Measurements from ENCODE around the gene ACTL10.

Gene ACTL10

DNA sequence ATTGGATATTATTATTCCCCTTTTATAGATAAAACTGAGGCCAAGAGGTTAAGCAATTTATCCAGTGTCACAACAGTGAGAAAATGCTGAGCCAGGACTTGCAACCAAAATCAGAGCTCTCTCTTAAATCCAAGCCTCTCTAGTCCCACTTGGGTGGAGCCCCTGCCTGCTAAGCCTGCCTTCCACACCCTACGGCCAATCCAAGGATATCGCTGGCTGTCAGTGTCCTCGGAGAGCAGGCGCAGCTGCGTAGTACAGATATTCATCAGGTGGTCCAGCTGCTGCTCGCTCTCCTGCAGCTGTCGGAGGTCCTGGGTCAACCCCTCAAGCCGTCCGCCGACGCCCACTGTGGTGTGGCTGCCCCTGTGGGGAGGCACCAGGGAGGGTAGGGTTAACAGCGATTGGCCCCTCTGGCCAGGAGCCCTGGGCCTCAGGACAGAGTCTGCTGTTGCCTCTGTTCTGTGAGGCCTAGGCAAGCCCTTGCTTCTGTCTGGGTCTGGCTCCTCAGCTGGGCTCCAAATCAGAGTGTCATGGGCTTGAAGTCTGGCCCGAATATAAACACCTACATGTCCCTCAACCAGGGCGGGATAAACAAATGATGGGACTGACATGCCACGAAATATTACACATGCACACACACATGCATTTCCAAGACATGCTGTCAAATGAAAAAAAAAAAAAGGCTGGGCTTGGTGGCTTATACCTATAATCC, 11.4 kb downstream of the ACTL10 start:
- DNase-seq (ENCODE audit: low spot score): no peak

DNA sequence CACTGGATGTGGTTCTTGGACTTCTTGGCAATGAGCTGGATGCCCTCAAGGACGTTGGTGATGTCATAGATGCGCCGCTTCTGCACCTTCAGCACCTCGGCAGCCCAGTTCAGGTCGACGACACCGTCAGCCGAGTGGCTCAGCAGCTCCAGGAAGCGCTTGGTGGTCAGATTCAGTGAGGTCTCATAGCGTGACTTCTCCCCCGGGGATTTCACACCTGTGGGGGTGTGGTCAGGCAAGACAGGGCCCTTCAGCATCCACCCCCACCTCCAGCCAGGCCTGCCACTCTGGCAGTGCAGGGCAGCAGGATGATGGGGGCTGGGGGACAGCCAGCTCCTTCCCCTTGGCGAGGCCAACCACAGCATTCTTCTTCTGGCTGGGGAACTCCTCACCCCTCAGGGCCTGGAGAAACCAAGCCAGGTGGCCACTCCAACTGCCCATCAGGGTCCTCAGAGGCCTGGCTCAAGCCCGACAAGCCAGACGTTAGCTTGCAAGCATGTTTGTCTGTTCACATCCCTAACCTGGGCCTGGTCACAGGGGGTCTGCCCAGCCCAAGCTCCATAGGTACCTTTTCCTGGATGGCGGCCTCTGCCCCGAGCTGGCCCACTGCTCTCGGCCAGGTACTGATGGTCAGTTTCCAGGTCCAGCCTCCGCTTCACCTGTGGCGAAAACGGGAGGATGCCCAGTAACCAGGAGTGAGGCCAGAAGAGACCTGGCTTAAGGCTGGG, 13.2 kb downstream of the ACTL10 start:
- no peak for DNase-seq (ENCODE audit: low spot score)

DNA sequence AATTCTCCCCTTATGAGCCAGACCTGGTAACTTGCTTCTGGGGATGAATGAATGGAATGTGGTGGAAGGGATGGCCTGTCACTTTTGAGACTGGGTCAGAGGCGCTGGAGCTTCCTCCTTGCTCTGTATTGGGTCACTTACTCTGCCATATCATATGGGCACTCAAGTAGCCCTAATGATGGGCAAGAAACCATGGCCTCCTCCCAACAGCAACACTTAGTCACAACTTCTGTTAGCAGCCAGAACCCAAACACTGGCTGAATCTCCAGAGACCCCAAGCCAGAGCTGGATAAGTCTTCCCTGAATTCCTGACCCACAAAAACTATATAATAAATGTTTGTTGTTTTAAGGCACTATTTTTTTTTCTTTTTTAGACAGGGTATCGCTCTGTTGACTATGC, 13.9 kb downstream of the ACTL10 start:
- DNase-seq (ENCODE audit: low spot score): peak; percentile 71

DNA sequence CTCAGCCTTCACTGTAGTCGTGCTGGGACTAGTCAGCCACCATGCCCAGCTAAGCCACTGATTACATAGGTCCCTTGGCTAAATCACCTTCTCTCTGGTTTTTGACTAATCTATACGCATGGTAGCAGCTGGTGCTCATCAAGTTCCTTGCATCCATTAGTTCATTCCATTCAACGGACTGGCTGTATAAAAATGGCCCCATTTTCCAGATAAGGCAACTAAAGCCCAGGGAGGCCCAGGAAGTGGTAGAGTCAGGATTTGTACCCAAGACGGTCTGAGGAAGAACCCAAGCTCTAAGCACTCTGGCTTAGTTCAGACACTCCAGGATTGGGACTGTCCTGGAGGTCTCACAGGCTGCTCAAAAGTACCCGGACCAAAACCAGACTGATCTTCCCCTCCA, 14.5 kb downstream of the ACTL10 start:
- DNase-seq (ENCODE audit: low spot score): no peak

DNA sequence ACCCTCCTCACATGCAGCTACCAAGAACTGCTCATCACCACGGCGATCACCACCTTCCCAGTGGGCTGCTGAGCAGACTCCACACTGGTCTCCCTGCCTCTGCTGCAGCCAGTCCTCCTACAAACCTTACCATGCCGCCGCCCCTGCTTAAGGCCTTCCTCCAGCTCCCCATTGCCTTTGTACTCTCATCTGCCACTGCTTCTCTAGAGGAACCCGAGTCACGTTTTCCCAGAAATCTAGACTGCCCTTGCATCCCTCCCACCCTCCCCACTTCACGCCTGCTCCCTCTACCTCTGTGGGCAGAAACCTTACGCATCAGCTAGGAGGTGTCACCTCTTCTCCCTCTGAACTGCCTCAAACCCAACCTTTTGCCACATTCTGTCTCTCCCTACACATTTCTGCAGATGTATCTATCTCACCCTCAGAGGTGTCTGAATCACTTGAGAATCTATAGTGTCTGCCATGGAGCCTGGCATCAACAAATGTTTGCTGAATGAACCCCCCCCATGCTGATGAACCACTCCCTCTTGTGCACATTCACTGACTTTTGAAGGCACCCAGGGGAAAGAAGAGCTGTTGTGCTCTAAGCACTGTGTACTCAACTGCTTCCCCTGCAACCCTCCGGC, 15.1 kb downstream of the ACTL10 start:
- DNase-seq (ENCODE audit: low spot score): no peak

DNA sequence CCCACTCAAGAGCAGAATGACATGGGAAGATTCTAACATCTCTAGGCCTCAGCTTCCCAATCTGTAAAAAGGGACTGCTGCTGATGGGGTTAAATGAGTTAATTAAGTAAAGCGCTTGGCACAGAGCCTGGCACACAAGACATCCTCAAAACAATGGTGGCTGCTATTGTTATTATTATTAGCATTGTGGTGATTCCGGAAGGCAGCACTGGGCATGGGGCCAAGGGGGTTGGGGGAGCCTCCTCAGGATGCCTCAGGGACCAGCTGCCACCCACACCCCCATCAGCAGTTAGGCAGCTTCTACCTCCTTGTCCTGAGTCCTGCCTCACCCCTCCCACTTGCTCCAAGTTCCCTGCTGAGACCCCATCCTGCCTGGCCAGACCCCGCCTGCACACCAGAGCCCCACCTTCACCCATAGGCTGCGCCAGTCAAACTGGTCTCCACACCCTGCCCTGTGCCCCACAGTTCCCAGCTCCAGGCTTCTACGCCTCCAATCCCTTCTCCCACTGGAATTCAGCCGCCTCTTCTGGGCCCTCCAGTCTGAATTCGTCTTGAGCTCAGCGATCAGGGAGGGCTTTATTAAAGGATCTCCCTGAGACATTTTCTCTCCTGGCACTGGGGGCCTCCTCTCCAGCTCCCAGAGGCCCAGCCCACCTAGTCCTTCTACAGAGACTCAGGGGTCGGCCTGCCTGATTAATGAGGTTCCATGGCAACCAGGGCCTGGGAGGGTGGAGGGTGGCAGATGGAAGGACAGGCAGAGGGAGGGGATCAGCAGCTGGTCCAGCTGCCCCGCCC, 18.0 kb downstream of the ACTL10 start:
- no peak for DNase-seq (ENCODE audit: low spot score)

DNA sequence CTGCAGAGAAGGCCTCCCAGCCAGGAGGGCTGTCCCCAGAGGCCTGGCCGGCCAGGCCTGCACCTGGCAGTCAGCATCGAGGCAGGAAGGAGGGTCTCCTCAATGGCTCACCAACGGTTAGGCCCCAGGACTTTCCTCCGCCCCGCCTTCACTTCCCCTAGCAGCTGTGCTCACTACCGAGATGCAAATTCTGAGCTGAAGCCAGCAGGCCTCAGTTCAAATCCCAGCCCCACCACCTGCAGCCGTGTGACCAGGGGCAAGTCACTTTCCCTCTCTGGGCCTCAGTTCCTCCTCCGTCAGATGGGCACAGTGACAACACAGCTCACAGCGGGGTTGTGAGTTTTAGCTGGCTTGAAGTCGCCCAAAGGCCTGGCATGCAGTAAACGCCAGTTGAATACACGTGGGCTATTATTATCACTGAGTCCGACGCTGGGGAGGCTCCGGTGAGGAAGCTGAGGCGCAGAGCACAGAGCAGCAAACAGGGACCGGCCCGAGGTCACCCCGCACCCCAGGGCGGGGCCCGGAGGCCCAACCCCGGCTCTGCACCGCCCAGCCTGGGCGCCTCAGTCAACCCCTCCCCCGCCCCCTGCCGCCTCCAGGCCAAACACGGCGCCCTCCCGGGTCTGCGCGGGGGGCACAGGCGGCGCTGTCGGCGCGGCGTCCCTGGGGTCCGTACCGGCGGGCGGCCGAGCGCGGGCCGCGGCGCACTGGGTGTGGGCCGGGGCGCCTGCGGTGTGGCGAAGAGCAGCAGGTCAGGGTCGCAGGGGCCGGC, 18.8 kb downstream of the ACTL10 start:
- DNase-seq (ENCODE audit: low spot score): peak; percentile 43

DNA sequence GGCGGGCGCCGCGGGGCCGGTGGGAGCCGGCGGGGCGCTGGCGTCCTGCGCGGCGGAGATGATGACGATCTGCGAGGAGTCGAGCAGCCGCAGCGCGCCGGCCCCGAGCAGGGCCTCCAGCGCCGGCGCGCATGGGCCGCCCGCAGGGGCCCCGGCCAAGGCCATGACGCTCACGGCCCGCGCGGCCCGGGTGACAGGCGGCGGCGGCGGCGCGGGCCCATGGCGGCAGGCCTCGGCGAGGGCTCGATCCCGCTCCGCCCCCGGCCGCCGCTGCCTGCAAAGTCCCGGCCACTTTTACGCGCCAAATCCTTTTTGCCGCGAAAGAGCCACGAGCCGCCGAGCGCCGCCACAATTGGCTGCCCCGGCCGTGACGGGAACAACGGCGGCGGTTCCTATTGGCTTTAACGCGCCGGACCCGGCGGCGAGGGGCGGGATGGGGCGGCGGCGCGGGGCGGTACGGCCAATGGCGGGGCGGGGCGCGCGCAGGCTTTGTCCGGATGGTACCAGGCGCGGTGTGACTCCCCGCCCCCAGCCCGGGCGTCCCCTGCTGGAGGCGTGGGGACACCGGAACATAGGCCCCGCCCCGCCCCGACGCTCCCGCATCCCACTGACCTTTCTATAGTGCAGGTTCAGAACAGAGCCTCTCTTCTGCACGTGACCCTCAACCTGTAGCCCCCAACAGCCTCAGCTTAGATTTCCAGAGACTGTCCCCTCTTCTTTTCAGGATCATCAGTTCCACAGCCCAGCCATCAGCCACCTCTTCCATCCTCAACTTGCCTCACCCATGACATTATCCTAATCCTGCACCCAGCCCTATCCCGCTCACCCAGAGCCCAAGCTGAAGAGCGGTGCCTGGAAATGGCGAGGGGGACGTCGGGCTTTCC, 19.6 kb downstream of the ACTL10 start, which contains the start of gene E2F1:
Gene E2F1 (minus strand): TSS at position 286 of the 884 bp plus-strand sequence. CDS start 121 bp downstream, at position 165.
- DNase-seq (ENCODE audit: low spot score): peak; percentile 99

DNA sequence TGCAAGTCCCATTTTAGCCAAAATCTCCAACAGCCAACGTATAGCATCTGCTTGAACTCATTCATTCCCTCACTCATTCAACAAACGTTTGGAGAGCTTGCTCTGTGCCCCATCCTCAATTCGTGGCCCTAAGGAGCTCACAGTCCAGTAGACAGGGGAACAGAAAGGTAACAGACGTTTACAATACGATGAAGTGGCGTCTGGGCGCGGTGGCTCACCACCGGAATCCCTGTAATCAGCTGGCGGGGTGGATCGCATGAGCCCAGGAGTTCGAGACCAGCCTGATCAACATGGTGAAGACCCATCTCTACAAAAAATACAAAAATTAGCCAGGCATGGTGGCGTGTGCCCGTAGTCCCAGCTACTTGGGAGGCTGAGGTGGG, 20.2 kb downstream of the ACTL10 start:
- DNase-seq (ENCODE audit: low spot score): no peak

DNA sequence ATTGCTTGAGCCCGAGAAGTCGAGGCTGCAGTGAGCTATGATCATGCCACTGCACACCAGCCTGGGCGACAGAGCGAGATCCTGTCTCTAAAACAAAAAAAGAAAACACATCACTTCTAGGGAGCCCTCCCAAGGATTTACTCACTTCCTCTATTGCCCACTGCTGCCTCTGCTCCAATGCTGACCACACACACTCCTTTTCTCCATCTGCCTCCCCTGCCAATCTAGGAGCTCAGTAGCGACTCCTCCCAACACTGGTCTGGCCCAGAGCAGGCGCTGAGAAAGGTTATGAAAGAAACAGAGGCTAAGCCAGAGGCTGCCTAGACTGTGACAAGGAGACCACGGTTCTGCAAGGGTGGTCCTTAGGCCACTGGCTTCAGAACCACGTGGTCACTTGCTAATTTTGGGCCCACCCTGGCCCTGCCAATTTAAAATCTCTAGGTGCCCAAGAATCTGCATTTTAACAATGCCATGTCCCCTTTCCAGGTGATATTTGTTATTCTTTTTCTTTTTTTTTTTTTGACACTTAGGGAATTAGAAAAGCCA, 20.7 kb downstream of the ACTL10 start:
- no peak for DNase-seq (ENCODE audit: low spot score)

DNA sequence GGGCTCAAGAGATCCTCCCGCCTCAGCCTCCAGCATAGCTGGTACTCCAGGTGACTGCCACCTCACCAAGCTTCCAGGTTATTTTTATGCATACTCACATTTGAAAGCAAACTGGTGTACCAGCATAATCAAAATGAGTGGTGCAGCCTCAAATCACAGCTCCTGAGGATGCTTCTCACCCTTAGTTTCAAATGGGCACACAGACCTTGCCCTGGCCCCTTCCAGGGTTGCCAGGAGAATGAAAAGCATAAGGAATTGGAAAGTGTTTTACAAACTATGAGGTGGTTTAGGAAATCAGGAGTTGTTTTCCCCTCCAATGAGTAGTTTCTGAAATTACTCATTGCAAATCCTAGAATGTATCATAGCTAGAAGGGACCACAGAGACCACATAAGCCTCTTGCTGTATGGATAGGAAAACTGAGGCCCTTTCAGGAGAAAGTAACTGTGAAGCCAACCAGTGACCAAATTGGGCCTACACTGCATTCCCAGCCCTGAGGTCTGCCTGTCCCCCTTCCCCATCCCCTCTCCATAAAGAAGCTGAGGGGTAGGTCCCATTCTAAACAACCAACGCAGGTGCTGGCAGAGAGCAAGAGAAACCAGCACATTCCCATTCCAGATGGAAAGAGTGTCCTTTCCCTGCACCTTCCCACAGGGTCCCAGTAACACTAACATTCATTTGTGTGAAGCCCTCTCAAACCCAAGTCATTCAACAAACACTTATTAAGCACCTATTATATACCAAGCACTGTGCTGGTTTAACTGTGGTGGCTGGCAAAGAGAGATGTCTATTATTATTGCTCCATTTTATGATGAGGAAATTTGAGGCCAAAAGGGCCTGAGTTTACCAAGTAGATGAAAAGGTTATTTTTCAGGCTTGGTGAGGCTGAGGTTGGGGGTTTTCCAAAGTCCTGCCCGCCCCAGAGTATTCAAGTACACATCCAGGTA, 21.5 kb downstream of the ACTL10 start:
- no peak for DNase-seq (ENCODE audit: low spot score)

DNA sequence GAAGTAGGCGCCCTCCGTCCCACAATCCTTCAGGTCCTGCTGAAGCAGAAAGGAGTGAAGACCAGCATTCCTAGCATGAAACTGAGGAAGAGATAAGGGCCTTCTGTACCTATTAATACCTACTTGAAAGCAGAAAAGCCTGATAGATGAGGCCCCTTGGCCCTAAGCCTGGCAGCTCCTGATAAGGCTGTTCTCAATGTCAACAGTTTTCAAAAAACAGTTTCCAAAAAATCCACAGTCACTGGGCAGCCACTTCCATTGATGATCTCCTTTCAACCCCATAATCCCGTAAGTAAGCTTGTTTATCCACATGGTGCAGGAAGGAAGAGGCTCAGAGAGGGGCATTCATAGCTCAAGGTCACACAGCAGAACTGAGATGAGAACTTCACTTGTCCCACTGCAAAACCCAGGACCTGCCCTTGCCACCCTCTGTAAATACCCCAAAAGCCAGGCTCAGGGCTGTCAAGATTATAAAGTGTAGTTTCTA, 22.2 kb downstream of the ACTL10 start:
- DNase-seq (ENCODE audit: low spot score): no peak

DNA sequence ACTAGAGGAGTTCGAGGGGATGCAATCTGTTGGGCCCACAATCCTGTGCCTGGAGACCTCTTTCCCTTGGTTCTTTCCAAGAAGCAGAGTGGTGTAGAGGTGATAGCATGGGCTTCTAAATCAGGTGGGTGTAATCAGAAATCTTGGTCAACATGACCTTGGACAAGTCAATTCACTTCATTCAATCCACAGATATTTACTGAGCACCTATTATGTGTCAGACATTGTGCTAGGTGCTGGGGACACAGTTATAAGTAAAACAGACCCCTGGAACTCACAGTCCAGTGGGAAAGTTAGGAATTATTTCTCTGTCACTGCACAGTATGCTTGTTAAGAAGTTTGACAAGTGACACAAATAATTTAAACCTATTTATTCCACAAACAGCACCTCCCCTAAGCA, 22.8 kb downstream of the ACTL10 start:
- no peak for DNase-seq (ENCODE audit: low spot score)

DNA sequence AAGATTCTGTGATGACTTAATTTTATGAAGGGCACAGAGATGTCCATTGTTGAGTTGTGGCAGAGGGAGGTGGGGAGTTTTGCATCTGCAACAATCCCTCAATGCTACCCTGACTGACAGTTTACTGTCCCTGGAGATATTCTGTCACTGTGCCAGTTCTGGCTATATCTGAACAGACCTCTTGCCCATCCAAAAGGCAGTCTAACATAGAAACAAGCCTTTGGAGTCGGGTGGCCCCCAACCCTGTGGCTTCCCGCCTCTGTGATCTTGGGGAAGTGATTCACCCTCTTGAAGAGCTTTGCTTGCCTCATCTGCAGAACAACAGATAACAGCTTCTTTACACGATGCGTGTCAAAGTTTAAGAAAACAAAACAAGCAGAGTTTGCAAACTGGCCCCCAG, 23.2 kb downstream of the ACTL10 start:
- DNase-seq (ENCODE audit: low spot score): no peak

DNA sequence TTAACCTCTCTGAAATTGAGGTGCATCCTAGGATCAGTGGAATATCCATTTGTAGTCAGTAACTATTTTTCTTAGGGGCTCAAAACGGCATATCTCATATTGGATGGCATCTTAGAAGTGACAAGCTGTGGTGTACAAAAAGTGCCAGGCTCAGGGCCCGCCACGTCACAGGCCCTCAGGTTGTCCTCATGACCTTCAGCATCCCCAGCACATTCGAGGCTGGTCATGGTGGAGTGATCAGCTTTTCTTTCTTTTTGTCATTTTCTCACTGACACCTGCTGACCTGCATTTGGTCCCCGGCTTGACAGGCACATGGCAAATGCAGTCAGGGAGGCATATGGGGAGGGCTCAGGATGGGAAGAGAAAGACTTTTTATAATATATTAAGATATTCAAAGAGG, 26.5 kb downstream of the ACTL10 start:
- DNase-seq (ENCODE audit: low spot score): no peak

DNA sequence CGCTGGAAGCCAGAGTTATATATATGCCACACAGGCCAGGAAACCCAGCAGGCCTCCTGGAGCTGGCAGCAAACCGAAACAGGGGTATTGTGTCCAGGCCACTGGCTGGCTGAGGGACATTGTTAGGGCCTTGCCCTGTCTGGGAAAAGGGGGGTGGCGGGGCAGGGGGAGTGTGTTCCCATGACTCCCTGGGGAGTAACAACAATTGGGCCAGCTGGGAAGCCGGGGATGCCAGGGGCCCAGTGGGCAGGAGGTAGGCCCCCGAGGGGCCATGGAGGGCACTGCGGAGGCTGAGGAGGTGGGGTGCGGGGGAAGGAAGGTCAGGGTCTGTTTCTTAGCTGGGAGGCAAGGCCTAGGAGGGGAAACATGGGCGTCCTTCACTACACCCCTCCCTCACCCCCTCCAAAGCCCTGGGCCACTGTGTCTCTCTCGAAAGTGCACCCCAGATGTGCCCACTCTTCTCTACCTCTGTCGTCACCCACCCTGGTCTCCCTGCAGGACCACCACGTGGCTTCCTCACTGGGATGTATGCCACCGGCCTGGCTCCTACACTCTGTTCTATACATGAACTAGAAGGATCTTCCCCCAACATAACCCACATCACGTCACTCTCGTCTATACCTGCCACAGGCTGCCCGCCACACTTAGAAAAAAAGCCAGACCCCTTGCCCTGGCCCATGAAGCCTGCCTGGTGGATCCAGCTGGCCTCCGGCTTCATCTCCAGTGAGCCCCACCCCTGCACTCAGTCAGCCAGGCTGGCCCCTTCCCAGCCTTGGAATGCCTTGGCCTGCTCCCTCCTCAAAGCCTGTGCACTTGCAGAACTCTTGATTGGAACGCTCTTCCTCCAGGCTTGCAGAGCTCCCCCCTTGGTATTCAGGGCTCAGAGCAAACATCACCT, 27.2 kb downstream of the ACTL10 start:
- no peak for DNase-seq (ENCODE audit: low spot score)

DNA sequence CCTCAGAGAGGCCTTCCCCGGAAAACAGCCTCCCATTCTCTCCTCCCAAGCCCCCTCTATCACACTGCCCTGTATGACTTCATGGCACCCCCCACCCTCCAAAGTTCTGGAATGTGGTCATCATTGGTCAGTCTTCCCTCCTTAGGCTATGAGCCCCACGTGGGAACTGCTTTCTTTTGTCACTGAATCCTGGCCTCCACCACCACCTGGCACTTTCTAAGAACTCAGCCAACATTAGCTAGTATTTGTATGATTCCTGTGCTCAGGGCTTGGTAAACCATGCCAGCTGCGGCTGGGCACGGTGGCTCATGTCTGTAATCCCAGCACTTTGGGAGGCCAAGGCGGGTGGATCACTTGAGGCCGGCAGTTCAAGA, 27.9 kb downstream of the ACTL10 start:
- no peak for DNase-seq (ENCODE audit: low spot score)

DNA sequence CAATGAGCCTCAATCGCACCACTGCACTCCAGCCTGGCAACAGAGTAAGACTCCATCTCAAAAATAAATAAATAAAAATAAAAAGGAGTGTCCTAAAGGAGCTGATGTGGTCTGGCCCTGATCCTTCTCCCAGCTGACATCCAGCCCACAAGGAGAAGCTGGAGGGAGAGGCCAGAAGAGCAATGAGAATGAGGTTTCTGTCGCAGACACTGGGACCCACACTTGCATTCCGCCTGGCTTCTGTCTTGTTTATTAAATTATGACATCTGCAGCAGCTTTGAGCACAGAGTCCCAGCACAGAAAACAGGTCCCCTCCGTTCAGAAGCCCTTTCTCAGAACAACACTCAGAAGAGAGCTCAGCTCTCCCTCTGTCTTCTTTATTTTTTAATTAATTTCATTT, 29.7 kb downstream of the ACTL10 start:
- no peak for DNase-seq (ENCODE audit: low spot score)

Data from hepatic stellate cell (primary cell).